Tibial artery (tissue), 4 donors: ENCODE data around the gene EXD3.

Experiments used
- DNase-seq, 2 donors: peaks; one replicate each; pipeline ENCODE4 v3.0.0-alpha.2; 2019
- H3K27ac ChIP-seq, 2 donors: fragments of 200-600 bp; sonication (generic) in 1 of 2; 1 replicate in 1 of 2; 2 replicates in 1 of 2; pipeline ENCODE4 v1.5.1; 2018 to 2019; ENCODE audit warnings: mild to moderate bottlenecking in 1 of 2
- H3K27me3 ChIP-seq, 2 donors: fragments of 200-600 bp; sonication (generic) in 1 of 2; one replicate each; pipeline versions ENCODE4 v1.5.1 to v1.6.0; 2016 to 2019
- H3K36me3 ChIP-seq, 3 donors: fragments of 200-600 bp; sonication (generic) in 2 of 3; one replicate each; pipeline ENCODE4 v1.5.1; 2016 to 2019; ENCODE audit warnings: mild to moderate bottlenecking in 2 of 3
- H3K4me1 ChIP-seq, 4 donors: fragments of 200-600 bp; sonication (generic) in 2 of 4; 1 replicate in 3 of 4; 2 replicates in 1 of 4; pipeline ENCODE4 v1.5.1; 2016 to 2019
- H3K4me3 ChIP-seq, 2 donors: fragments of 200-600 bp; sonication (generic) in 1 of 2; 1 replicate in 1 of 2; 2 replicates in 1 of 2; pipeline ENCODE4 v1.5.1; 2018 to 2019; ENCODE audit warnings: mild to moderate bottlenecking in 2 of 2
- H3K9me3 ChIP-seq, 3 donors: fragments of 200-600 bp; sonication (generic) in 1 of 3; one replicate each; pipeline ENCODE4 v1.5.1; 2016 to 2019
- CTCF ChIP-seq, 2 experiments: fragments of 200-600 bp in 1 of 2; fragments of 450-650 bp in 1 of 2; IDR thresholded peaks; one replicate each; pipeline ENCODE4 v1.5.1; 2017 to 2019; ENCODE audit warnings: antibody characterized with exemption in 2 of 2, mild to moderate bottlenecking in 1 of 2, moderate library complexity in 1 of 2
- intact Hi-C: fragments of 100-400 bp; cut with DNase I; formaldehyde crosslinking; loops from one replicate; pipeline ENCODE4 v1.15.0; 2023; ENCODE audit warnings: low total_unique reads

EXD3 gene

DNA sequence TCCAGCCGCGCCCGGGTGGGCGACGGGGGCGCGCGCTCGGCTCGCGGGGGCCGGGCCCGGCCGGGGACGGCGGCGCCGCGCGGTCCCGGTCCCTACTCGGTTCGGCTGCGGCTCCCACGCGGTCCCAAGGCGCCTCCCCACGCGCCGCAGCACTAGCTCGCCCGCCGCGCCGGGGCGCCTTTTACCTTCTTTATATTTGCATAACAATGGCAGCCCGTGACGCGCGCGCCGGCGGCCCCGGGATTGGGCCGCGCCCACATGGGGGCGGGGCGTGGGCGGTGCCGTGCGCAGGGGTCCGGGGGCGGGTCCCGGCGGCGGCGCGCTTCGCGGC is 120.9 kb downstream of the EXD3 start, which contains the start of gene NRARP:
Gene NRARP (minus strand): TSS at position 154 of the 331 bp plus-strand sequence. CDS start 343 bp downstream, outside the sequence.
- Histone ChIP-seq H3K4me1 (peaks cover 4 to 78% (median 47%) of the 10 kb centered on the region in 4 donors), H3K4me3 (peak within 1 kb of the TSS; percentile 40 to 49), H3K27me3 (peaks cover 10 to 93% of the 10 kb centered on the region in 2 donors), H3K27ac (peak within 1 kb of the TSS; percentile 35 to 38), H3K36me3 (no peaks in the 10 kb centered on the region), H3K9me3 (no peaks in the 10 kb centered on the region)
- no peak for TF ChIP-seq CTCF (IDR thresholded peaks at IDR 0.05)
- DNase-seq, result peak; percentile 79 to 83
- intact Hi-C loops, result no loop called here

- Histone ChIP-seq H3K9me3 (no peaks in the 10 kb centered on the region), H3K36me3 (no peaks in the 10 kb centered on the region), H3K4me1 (peaks cover 4 to 77% (median 47%) of the 10 kb centered on the region in 4 donors), H3K27me3 (peaks cover 10 to 93% of the 10 kb centered on the region in 2 donors), H3K4me3 (peak overlapping the region; percentile 40 to 49), H3K27ac (no peak overlapping the region)
- no peak for TF ChIP-seq CTCF (IDR thresholded peaks at IDR 0.05)
- DNase-seq, result no peak
- intact Hi-C loops, result no loop called here
These were observed 121.6 kb downstream of the EXD3 start for GRCh38 chr9:137301081-137301947.

GRCh38 chr9:137300567-137301080 is 122.3 kb downstream of the EXD3 start:
- TF ChIP-seq CTCF (IDR thresholded peaks at IDR 0.05), result no peak
- Histone ChIP-seq H3K27ac (no peak overlapping the region), H3K36me3 (no peaks in the 10 kb centered on the region), H3K27me3 (peaks cover 10 to 93% of the 10 kb centered on the region in 2 donors), H3K4me1 (peaks cover 4 to 77% (median 47%) of the 10 kb centered on the region in 4 donors), H3K4me3 (peak overlapping the region; percentile 40 to 49), H3K9me3 (no peaks in the 10 kb centered on the region)
- DNase-seq, result no peak
- intact Hi-C loops, result no loop called here

- Histone ChIP-seq H3K4me1 (peaks cover 4 to 77% (median 45%) of the 10 kb centered on the region in 4 donors), H3K36me3 (no peaks in the 10 kb centered on the region), H3K9me3 (no peaks in the 10 kb centered on the region), H3K4me3 (peak overlapping the region in 1 of 2 donors; percentile 40), H3K27me3 (peaks cover 10 to 93% of the 10 kb centered on the region in 2 donors), H3K27ac (no peak overlapping the region)
- intact Hi-C loops, result no loop called here
- no peak for TF ChIP-seq CTCF (IDR thresholded peaks at IDR 0.05)
- no peak for DNase-seq
These were observed 123.0 kb downstream of the EXD3 start for GRCh38 chr9:137299938-137300337.

- Histone ChIP-seq H3K4me1 (peaks cover 4 to 73% (median 44%) of the 10 kb centered on the region in 4 donors), H3K27ac (no peak overlapping the region), H3K9me3 (peaks cover 0 to 3% (median 0%) of the 10 kb centered on the region in 3 donors), H3K27me3 (peaks cover 10 to 93% of the 10 kb centered on the region in 2 donors), H3K4me3 (peak overlapping the region; percentile 3 to 21), H3K36me3 (no peaks in the 10 kb centered on the region)
- no peak for TF ChIP-seq CTCF (IDR thresholded peaks at IDR 0.05)
- DNase-seq, result no peak
- intact Hi-C loops, result no loop called here
These were observed 123.8 kb downstream of the EXD3 start for GRCh38 chr9:137299203-137299565.
